Activated CD8-positive, alpha-beta memory T cell treated with anti-CD3 and anti-CD28 coated beads, Interleukin-2, amount 10 ng/mL, durations not matched to agents 7 days and 5 days (primary cell): ENCODE results near the gene CD3G. TPM values are rescaled to one million over a fixed set of nuclear protein-coding genes. Genes with fewer than 3 reads are reported as not detected.

ENCODE experiments used
- ATAC-seq: fragments of 150-1000 bp; cut with Tn5 transposase; one replicate; pipeline ENCODE4 v1.10.0; 2021; ENCODE audit warnings: moderate library complexity
- CTCF ChIA-PET: fragments of 350-600 bp; sonication (Branson Sonifier 250); formaldehyde crosslinking; loops from one replicate; lab custom pipeline; 2021; ENCODE audit warnings: antibody characterized with exemption; lab: Charles Lee
- DNase-seq: peaks from one replicate; pipeline ENCODE4 v3.0.0-alpha.2; 2020
- H3K27ac Mint-ChIP-seq: one replicate; pipeline ENCODE4 v1.8.0; 2021; ENCODE audit warnings: mild to moderate bottlenecking, mixed read lengths
- H3K27me3 Mint-ChIP-seq: one replicate; pipeline ENCODE4 v1.8.0; 2021; ENCODE audit warnings: mixed read lengths
- H3K36me3 Mint-ChIP-seq: one replicate; pipeline ENCODE4 v1.8.0; 2021; ENCODE audit warnings: mild to moderate bottlenecking, mixed read lengths
- H3K4me1 Mint-ChIP-seq: one replicate; pipeline ENCODE4 v1.8.0; 2021; ENCODE audit warnings: mixed read lengths
- H3K4me3 Mint-ChIP-seq: one replicate; pipeline ENCODE4 v1.8.0; 2021; ENCODE audit warnings: mild to moderate bottlenecking, moderate library complexity, mixed read lengths
- H3K9me3 Mint-ChIP-seq: one replicate; pipeline ENCODE4 v1.8.0; 2022; ENCODE audit warnings: low read depth, mixed read lengths
- total RNA-seq, 2 experiments: library from RNA; stranded (reverse); gene quantifications; one replicate each; pipeline ENCODE4 v1.2.3, GENCODE V29; 2021

Gene CD3G
- total RNA-seq, 2 experiments from 2014 or later: 192 to 218 TPM

DNA sequence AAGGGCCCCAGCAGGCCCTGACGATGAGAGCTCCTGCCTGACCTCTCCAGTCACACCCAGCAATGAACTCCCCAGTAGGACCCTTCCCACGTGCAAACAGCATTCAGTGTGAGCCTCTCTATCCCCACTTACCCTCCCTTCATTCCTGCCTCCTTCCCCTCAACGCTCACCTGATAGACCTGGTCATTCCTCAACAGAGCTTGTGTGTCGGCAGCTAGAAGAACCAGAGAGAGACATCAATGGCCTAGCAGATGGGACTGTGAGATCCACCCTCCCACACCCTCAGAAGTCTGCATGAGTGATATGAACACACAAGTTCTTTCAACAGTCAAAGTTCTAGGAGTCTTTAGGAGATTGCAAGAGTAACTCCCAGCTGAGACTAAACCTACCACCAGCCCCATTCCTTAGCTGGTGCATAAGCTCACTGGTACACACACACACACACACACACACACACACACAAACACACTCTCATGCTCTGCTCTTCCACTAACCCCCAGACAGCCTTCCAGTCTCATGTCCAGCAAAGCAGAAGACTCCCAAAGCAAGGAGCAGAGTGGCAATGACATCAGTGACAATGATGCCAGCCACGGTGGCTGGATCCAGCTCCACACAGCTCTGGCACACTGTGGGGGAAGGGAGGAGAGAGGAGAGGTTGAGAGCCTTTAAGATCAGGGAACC lies 4.7 kb upstream of the CD3G start:
- peak overlapping the region; percentile 87 for H3K4me3 Mint-ChIP-seq
- H3K27me3 Mint-ChIP-seq: no peaks in the 10 kb centered on the region
- no peaks in the 10 kb centered on the region for H3K9me3 Mint-ChIP-seq
- H3K27ac Mint-ChIP-seq: peak overlapping the region; percentile 97
- peaks cover 61% of the 10 kb centered on the region for H3K4me1 Mint-ChIP-seq
- CTCF ChIA-PET: interaction anchor here (0.7 to 1.8 kb wide), 6 partner anchors 8 to 141 kb away, joined by 3 to 10 read pairs (median 4); partner anchors contain the start of genes JAML and MPZL3
- DNase-seq (peak; percentile 59), ATAC-seq (peak; percentile 8)
- H3K36me3 Mint-ChIP-seq: peaks cover 40% of the 10 kb centered on the region

- Mint-ChIP-seq H3K27me3 (no peaks in the 10 kb centered on the region), H3K36me3 (peaks cover 49% of the 10 kb centered on the region), H3K9me3 (no peaks in the 10 kb centered on the region), H3K4me1 (peaks cover 57% of the 10 kb centered on the region), H3K27ac (peak overlapping the region; percentile 97), H3K4me3 (peak overlapping the region; percentile 87)
- DNase-seq (no peak), ATAC-seq (no peak)
- CTCF ChIA-PET: interaction anchor here (0.6 to 1.9 kb wide), 4 partner anchors 11 to 358 kb away, joined by 3 to 10 read pairs (median 6); no protein-coding TSS in a partner anchor
Measured at GRCh38 chr11:118340449-118340848, 3.7 kb upstream of the CD3G start.

GRCh38 chr11:118341261-118341660 lies 2.9 kb upstream of the CD3G start:
- peak overlapping the region; percentile 87 for H3K4me3 Mint-ChIP-seq
- peak overlapping the region; percentile 97 for H3K27ac Mint-ChIP-seq
- H3K4me1 Mint-ChIP-seq: peaks cover 63% of the 10 kb centered on the region
- DNase-seq (no peak), ATAC-seq (no peak)
- H3K27me3 Mint-ChIP-seq: no peaks in the 10 kb centered on the region
- H3K9me3 Mint-ChIP-seq: no peaks in the 10 kb centered on the region
- CTCF ChIA-PET: interaction anchor here (0.6 to 1.9 kb wide), 5 partner anchors 12 to 518 kb away, joined by 3 to 7 read pairs (median 4); no protein-coding TSS in a partner anchor
- peaks cover 55% of the 10 kb centered on the region for H3K36me3 Mint-ChIP-seq

DNA sequence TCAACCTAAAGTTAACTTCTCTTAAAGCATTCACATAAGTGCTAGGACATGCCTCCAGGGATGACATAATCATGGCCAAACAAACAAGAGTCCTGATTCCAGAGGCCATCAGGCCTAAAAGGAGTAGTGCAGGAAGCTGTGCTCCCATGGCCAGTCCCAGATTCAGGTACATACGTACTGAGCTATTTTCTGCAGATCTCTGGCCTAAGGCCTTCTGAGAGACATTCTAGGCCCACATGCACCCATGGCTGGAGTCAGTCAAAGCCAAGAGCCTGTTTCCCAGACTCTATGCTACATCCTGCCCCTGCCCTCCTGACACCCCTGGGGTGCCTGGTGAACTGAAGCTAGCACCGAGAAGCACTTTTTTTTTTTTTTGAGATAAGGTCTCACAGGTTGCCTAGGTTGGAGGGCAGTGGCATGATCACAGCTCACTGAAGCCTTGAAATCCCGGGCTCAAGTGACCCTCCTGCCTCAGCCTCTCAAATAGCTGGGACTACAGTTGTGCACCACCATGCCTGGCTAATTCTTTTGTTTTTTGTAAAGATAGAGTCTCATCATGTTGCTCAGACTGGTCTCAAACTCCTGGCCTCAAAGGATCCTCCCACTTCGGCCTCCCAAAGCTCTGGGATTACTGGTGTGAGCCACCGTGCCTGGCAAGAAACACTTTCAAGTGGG lies 2.2 kb upstream of the CD3G start:
- CTCF ChIA-PET: interaction anchor here (0.8 to 1.9 kb wide), 10 partner anchors 11 to 585 kb away, joined by 3 to 7 read pairs (median 4); partner anchors contain the start of genes JAML, KMT2A and UBE4A
- Mint-ChIP-seq H3K4me1 (peaks cover 64% of the 10 kb centered on the region), H3K4me3 (peak overlapping the region; percentile 87), H3K27ac (peak overlapping the region; percentile 97), H3K9me3 (no peaks in the 10 kb centered on the region), H3K27me3 (no peaks in the 10 kb centered on the region), H3K36me3 (peaks cover 55% of the 10 kb centered on the region)
- no peak for ATAC-seq
- peak; percentile 61 for DNase-seq

DNA sequence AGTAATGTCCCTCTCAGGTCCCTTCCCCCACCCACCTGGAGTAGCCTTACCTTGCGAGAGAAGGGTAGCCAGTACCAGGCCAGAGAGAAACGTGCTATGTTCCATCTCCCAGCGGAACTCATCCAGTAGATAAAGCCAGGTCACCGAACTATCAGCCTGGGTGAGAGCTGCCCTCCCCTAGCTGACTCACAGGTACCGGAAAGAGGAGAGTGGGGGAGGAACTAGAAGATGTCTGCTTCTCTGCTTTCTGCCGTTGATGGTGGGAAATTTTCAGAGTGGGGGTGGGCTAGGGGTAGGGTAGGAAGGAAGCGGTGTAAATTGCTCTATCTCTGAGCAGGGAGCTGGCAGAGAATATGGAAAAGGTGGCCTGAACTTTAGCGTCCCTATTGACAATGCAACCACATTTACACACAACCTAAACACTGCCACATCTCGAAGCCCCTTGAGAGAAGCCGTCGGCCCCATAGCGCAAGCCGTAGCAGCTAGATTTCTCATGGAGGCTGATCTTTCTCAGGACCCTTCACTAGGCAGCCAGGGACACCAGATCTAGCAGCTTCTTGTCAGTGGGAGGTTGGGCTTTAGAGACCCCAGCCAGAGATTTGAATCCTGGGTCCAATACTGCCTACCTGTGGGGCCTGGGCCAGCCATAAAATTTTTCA lies 1.5 kb upstream of the CD3G start, which contains the start of gene CD3D:
Gene CD3D (minus strand): TSS at position 203 of the 659 bp plus-strand sequence. CDS start 98 bp downstream, at position 105.
- H3K9me3 Mint-ChIP-seq: no peaks in the 10 kb centered on the region
- H3K4me1 Mint-ChIP-seq: peaks cover 68% of the 10 kb centered on the region
- peak within 1 kb of the TSS; percentile 97 for H3K27ac Mint-ChIP-seq
- peak within 1 kb of the TSS; percentile 87 for H3K4me3 Mint-ChIP-seq
- no peaks in the 10 kb centered on the region for H3K27me3 Mint-ChIP-seq
- DNase-seq: peak; percentile 84
- peak; percentile 47 for ATAC-seq
- CTCF ChIA-PET: interaction anchor here (0.8 to 2.7 kb wide), 10 partner anchors 10 to 584 kb away, joined by 3 to 11 read pairs (median 4); partner anchors contain the start of genes JAML, KMT2A and UBE4A
- H3K36me3 Mint-ChIP-seq: peaks cover 59% of the 10 kb centered on the region

DNA sequence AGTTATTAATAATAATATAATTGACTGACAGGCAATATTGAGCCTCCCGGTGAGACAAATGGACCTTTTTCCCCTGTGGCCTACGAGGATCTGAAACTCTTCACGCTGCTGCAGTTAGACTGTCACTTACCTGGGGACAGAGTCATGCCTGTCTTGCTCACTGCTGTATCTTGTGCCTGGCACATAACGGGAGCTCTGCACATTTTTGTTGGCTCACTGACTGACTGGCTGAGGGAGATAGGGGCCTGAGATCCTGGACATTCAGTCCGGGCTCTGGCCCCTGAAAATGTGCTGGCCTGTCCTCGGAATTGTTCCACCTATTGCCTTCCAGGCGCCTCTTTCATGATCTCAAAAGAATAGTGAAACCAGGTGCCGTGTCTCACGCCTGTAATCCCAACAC lies 896 bp upstream of the CD3G start:
- Mint-ChIP-seq H3K27ac (peak overlapping the region; percentile 97), H3K9me3 (no peaks in the 10 kb centered on the region), H3K36me3 (peaks cover 60% of the 10 kb centered on the region), H3K4me1 (peaks cover 66% of the 10 kb centered on the region), H3K27me3 (no peaks in the 10 kb centered on the region), H3K4me3 (peak overlapping the region; percentile 87)
- CTCF ChIA-PET: interaction anchor here (1.0 to 2.7 kb wide), 3 partner anchors 119 to 583 kb away, joined by 3 to 11 read pairs (median 5); partner anchors contain the start of gene JAML
- DNase-seq: peak; percentile 50
- no peak for ATAC-seq

- no peaks in the 10 kb centered on the region for H3K27me3 Mint-ChIP-seq
- H3K27ac Mint-ChIP-seq: peak overlapping the region; percentile 24
- no peak overlapping the region for H3K4me3 Mint-ChIP-seq
- ATAC-seq: no peak
- H3K4me1 Mint-ChIP-seq: peaks cover 58% of the 10 kb centered on the region
- no peaks in the 10 kb centered on the region for H3K9me3 Mint-ChIP-seq
- CTCF ChIA-PET: no interaction called here
- H3K36me3 Mint-ChIP-seq: peaks cover 68% of the 10 kb centered on the region
- no peak for DNase-seq
Measured at GRCh38 chr11:118349475-118349874, 5.3 kb downstream of the CD3G start.

GRCh38 chr11:118353084-118353710 lies 9.1 kb downstream of the CD3G start:
- Mint-ChIP-seq H3K9me3 (no peaks in the 10 kb centered on the region), H3K4me3 (no peak overlapping the region), H3K36me3 (peaks cover 41% of the 10 kb centered on the region), H3K4me1 (peaks cover 30% of the 10 kb centered on the region), H3K27ac (peak overlapping the region; percentile 66), H3K27me3 (no peaks in the 10 kb centered on the region)
- peak; percentile 20 for ATAC-seq
- CTCF ChIA-PET: interaction anchor here (0.7 to 5.0 kb wide), 12 partner anchors 11 to 155 kb away, joined by 3 to 23 read pairs (median 5); partner anchors contain the start of genes CD3D and JAML
- no peak for DNase-seq

- no peak for ATAC-seq
- no peak overlapping the region for H3K4me3 Mint-ChIP-seq
- DNase-seq: no peak
- peaks cover 16% of the 10 kb centered on the region for H3K36me3 Mint-ChIP-seq
- CTCF ChIA-PET: no interaction called here
- no peaks in the 10 kb centered on the region for H3K27me3 Mint-ChIP-seq
- H3K4me1 Mint-ChIP-seq: peaks cover 43% of the 10 kb centered on the region
- no peak overlapping the region for H3K27ac Mint-ChIP-seq
- no peaks in the 10 kb centered on the region for H3K9me3 Mint-ChIP-seq
Measured at GRCh38 chr11:118358071-118358470, 13.9 kb downstream of the CD3G start.

GRCh38 chr11:118359295-118359958 lies 15.3 kb downstream of the CD3G start, which contains the start of gene UBE4A:
Gene UBE4A (plus strand): TSS chr11:118359600. CDS start chr11:118365081, 5,481 bp downstream.
- H3K27me3 Mint-ChIP-seq: no peaks in the 10 kb centered on the region
- H3K36me3 Mint-ChIP-seq: peaks cover 14% of the 10 kb centered on the region
- no peaks in the 10 kb centered on the region for H3K9me3 Mint-ChIP-seq
- ATAC-seq (peak; percentile 98), DNase-seq (peak; percentile 99)
- CTCF ChIA-PET: interaction anchor here (0.5 to 2.1 kb wide), 16 partner anchors 8 to 231 kb away, joined by 3 to 9 read pairs (median 3); partner anchors contain the start of gene CD3D
- H3K4me3 Mint-ChIP-seq: peak within 1 kb of the TSS; percentile 96
- H3K27ac Mint-ChIP-seq: peak within 1 kb of the TSS; percentile 98
- peaks cover 43% of the 10 kb centered on the region for H3K4me1 Mint-ChIP-seq

DNA sequence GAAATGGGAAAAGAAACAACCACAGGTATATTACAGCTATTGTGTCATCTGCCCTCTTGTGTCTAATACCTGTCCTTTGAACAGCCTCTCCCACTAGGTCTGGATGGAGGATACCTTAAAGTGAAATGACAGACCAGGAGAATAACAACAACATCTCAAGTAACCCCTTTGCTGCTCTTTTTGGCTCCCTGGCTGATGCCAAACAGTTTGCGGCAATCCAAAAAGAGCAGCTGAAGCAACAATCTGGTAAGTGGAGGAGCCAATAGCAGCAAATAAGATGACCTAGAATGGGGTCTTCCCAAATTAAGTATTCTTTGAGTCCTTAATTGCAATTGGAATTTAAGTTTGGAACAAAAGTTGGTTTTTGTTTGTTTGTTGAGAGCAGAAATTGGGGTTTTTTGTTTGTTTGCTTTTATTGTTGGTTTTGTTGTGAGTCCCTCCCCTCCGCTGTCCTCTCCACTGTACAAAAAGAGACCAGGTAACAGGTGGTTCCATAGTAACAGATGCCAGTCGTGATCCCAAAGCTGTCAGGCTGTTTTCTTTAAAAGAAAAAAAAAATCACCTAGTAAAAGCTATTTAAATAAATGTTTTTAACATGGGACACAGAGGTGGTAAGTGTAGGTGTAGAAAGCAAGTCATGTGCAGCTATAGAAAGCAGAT lies 20.9 kb downstream of the CD3G start:
- Mint-ChIP-seq H3K9me3 (no peaks in the 10 kb centered on the region), H3K4me3 (no peak overlapping the region), H3K27ac (no peak overlapping the region), H3K4me1 (peaks cover 29% of the 10 kb centered on the region), H3K27me3 (no peaks in the 10 kb centered on the region), H3K36me3 (peaks cover 40% of the 10 kb centered on the region)
- CTCF ChIA-PET: interaction anchor here (0.7 to 2.2 kb wide), 10 partner anchors 9 to 194 kb away, joined by 3 to 8 read pairs (median 3); no protein-coding TSS in a partner anchor
- DNase-seq: no peak
- no peak for ATAC-seq
